ENCODE data around the gene LRRC73. TPM values are rescaled to one million over a fixed set of nuclear protein-coding genes. Genes with fewer than 3 reads are reported as not detected.
"Not testable (repeated sequence)": the region's sequence is repeated elsewhere in the genome, so short reads cannot be mapped to it uniquely, and the experiment has no call there.

LRRC73 gene
- total RNA-seq (1 to 10 TPM in 1 of 6 donors, under 1 TPM in 5; 0.60 to 1.1 (median 0.82) TPM), polyA plus RNA-seq (1 to 10 TPM in 1 of 2 donors, under 1 TPM in 1; 0.38 to 1.5 TPM)

GRCh38 chr6:43509984-43510826 lies at the start of gene LRRC73:
TSS of gene LRRC73 (minus strand) at chr6:43510346. CDS start at chr6:43509785, 561 bp downstream.
- H3K27me3 ChIP-seq, result no peaks in the 10 kb centered on the region
- peaks cover 6 to 11% (median 9%) of the 10 kb centered on the region in 3 donors for H3K4me1 ChIP-seq
- FAIRE-seq (no peak), DNase-seq (peak; percentile 87 to 98 (median 95)), ATAC-seq (peak; percentile 89 to 93 (median 91))
- peaks cover 0 to 37% (median 23%) of the 10 kb centered on the region in 3 donors for H3K36me3 ChIP-seq
- no peaks in the 10 kb centered on the region for H3K9me3 ChIP-seq
- WGBS, 2 donors, result 6% methylated on average over 71 to 96 of the region's 96 CpGs
- TF ChIP-seq CTCF (IDR thresholded peaks at IDR 0.05), result no peak
- peak within 1 kb of the TSS; percentile 59 to 94 (median 74) for H3K4me3 ChIP-seq
- peak within 1 kb of the TSS in 2 of 4 donors; percentile 22 to 34 for H3K27ac ChIP-seq
- intact Hi-C loops (cut with DNase I), result loop anchor here in 2 of 3 donors (5.0 to 10.0 kb wide), 2 partner anchors 55 to 58 kb away; partner anchors contain the start of gene DLK2 (in 1 of the 2)

- Histone ChIP-seq H3K4me3 (no peak overlapping the region), H3K27me3 (no peaks in the 10 kb centered on the region), H3K36me3 (peaks cover 3 to 82% (median 18%) of the 10 kb centered on the region in 3 donors), H3K27ac (no peak overlapping the region), H3K9me3 (no peaks in the 10 kb centered on the region), H3K4me1 (no peaks in the 10 kb centered on the region)
- ATAC-seq, result no peak
- intact Hi-C loops (cut with DNase I), result no loop called here
- FAIRE-seq, result no peak
- DNase-seq, result no peak
- no peak for TF ChIP-seq CTCF (IDR thresholded peaks at IDR 0.05)
Observed at GRCh38 chr6:43559328-43559727, 49.2 kb upstream of the LRRC73 start.

- H3K27me3 ChIP-seq; DNase-seq; FAIRE-seq; ATAC-seq; H3K27ac ChIP-seq; intact Hi-C loops (cut with DNase I); H3K4me1 ChIP-seq; H3K9me3 ChIP-seq; H3K4me3 ChIP-seq: not testable (repeated sequence)
- 90 to 96% methylated on average over 6 to 7 of the region's 7 CpGs for WGBS, 2 donors
- peaks cover 3 to 74% (median 15%) of the 10 kb centered on the region in 3 donors for H3K36me3 ChIP-seq
Observed at GRCh38 chr6:43557620-43558019, 47.5 kb upstream of the LRRC73 start.

GRCh38 chr6:43547222-43547621 lies 37.1 kb upstream of the LRRC73 start:
- TF ChIP-seq CTCF (IDR thresholded peaks at IDR 0.05), result no peak
- Histone ChIP-seq H3K36me3 (peaks cover 4 to 67% (median 43%) of the 10 kb centered on the region in 3 donors), H3K27ac (no peak overlapping the region), H3K9me3 (no peaks in the 10 kb centered on the region), H3K4me1 (no peaks in the 10 kb centered on the region), H3K4me3 (no peak overlapping the region), H3K27me3 (no peaks in the 10 kb centered on the region)
- intact Hi-C loops (cut with DNase I), result no loop called here
- WGBS, 2 donors, result 79 to 90% methylated on average over 3 of the region's 3 CpGs
- ATAC-seq, result no peak
- no peak for DNase-seq
- FAIRE-seq, result no peak

- FAIRE-seq (no peak), ATAC-seq (no peak), DNase-seq (no peak)
- intact Hi-C loops (cut with DNase I), result no loop called here
- no peaks in the 10 kb centered on the region for H3K9me3 ChIP-seq
- TF ChIP-seq CTCF (IDR thresholded peaks at IDR 0.05), result no peak
- H3K27ac ChIP-seq, result no peak overlapping the region
- no peaks in the 10 kb centered on the region for H3K27me3 ChIP-seq
- whole genome bisulfite sequencing, 2 donors, result 66 to 67% methylated on average over 4 of the region's 4 CpGs
- no peaks in the 10 kb centered on the region for H3K4me1 ChIP-seq
- H3K36me3 ChIP-seq, result peaks cover 4 to 46% (median 27%) of the 10 kb centered on the region in 3 donors
- no peak overlapping the region for H3K4me3 ChIP-seq
Observed at GRCh38 chr6:43544461-43544860, 34.3 kb upstream of the LRRC73 start.
